ENCODE data around the gene MICA.

- no peak for TF ChIP-seq CTCF (IDR thresholded peaks at IDR 0.05)
- no peak for TF ChIP-seq EP300 (IDR thresholded peaks at IDR 0.05)
- no peak for TF ChIP-seq POLR2A (IDR thresholded peaks at IDR 0.05)
- no peak for TF ChIP-seq POLR2AphosphoS5 (IDR thresholded peaks at IDR 0.05)
These were observed 43.1 kb downstream of the MICA start for GRCh38 chr6:31446481-31446880.

Data from suprapubic skin (tissue), 4 donors.